Non-pigmented ciliary epithelial cell (primary cell): ENCODE measurements around the gene ZNF892.
"Not testable (repeated sequence)": the region's sequence is repeated elsewhere in the genome, so short reads cannot be mapped to it uniquely, and the experiment has no call there.

ENCODE experiments used
- DNase-seq: peaks from one replicate; pipeline ENCODE4 v3.0.0-alpha.2; 2010; ENCODE audit warnings: low read depth

ZNF892 gene

DNA sequence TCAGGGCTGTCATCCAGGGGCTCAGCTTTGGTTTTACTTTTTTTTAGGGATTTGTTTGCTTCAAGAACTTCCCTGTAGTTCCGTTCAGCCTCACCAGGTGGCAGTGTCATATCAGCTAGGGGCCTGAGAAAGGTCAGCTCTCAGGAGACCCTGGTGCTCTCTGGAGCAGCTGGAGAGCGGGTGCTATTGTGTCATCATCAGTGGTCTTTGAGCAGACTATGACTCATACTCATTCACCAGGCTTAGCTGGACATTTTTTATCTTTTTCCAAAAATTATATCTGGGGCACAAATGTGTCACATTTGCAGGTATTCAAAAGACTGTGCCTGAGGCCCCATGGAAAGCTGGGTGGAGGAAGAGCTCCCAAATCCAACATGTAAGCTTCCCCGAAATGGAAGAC is 24.4 kb downstream of the ZNF892 start:
- no peak for DNase-seq

DNA sequence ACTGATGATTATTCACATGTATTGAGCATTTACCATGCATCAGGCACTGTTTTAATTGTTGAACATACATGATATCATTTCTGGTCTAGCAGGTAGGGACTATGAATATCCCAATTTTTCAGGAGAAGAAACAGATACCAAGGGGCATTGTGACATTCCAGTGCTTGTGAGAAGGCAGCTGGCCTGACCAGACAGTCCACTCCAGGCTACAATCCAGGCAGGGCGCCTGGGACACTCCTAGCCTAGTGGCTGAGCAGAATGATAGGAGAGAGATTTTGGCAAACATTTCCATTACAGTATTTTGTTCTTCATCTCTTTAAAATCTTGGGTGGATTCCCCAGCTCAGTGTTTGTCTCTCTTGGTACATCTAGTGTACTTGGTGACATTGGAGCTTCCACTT is 24.9 kb downstream of the ZNF892 start:
- no peak for DNase-seq

DNA sequence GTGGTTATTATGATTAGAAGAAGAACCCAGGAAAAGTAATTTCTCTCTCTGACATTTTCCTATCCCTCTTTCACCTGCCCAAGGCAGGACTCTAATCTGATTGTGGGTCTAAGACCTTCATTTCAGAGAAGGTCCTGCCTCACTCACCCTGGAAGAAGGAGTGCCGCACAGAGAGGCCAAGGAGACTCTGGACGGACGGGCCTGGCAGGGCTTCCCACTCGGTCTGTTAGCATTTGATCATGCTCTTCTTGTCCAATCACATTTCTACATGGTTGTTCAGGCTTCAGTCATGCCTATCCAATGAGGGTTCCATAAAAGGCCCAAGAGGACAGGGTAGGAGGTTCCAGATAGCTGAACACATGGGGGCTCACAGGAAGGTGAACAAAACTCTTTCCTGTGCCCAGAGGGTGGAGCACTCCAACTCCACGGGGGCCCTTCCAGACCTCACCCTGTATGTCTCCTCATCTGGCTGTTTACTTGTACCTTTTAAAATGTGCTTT is 27.0 kb downstream of the ZNF892 start:
- DNase-seq, result no peak

DNA sequence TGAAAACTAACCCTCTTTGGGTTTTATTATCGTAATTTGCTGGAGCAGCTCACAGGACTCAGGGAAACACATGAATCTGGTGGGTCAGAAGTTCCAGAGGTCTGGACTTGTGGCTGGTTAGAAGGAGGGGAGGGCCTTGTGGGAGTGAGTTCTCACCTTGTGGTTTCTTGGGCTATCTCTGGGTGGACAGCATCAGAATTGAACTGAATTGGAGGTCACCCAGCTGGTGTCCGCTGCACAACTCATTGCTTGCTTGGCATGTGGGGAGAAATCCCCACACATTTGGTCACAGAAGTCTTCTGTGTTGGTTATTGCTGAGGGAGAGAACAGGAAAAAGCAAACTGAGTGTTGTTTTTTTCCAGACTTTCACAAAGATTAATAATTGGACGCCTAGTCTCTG is 27.5 kb downstream of the ZNF892 start:
- no peak for DNase-seq

DNA sequence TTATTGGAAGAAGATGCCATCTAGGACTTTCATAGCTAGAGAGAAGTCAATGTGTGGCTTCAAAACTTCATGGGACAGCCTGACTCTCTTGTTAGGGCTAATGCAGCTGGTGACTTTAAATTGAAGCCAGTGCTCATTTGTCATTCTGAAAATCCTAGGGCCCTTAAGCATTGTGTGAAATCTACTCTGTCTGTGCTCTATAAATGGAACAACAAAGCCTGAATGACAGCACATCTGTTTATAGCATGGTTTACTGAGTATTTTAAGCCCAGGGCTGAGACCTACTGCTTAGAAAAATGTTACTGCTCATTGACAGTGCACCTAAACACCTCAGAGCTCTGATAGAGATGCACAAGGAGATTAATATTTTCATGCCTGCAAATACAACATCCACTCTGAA is 30.8 kb downstream of the ZNF892 start:
- DNase-seq, result no peak

DNA sequence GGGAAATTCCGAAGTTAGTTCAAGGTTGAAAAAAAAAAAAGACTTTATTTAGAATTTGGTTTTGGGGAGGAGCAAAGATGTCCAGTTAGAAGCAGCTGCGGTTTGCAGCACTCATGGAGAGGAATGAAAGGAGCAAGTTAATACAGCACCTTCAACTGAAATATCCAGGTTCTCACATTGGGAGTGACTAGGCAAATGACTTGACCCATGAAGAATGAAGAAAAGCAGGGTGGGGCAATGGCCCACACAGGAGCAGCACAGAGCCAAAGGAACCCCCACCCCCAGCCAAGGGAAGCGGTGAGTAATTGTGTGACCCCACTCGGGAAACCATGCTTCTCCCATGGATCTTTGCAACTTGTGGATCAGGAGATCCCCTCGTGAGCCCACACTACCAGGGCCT is 32.8 kb downstream of the ZNF892 start:
- no peak for DNase-seq

DNA sequence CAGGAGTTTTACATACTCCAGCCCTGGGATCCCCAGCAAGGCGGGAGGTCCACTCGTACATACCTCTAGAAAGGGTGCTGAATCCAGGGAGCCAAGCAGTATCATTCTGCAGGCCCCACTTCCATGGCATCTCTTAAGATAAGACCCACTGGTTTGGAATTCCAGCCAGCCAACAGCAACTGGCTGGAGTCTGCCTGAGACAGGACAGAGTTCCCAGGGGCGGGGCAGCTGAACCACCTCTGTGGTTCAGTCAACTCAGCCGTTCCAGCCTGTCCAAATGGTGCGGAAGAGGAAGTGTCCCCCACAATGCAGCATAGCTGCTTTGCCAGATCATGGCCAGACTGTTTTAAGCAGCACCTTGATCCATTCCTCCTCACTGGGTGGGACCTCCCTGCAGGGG is 33.2 kb downstream of the ZNF892 start:
- no peak for DNase-seq

DNA sequence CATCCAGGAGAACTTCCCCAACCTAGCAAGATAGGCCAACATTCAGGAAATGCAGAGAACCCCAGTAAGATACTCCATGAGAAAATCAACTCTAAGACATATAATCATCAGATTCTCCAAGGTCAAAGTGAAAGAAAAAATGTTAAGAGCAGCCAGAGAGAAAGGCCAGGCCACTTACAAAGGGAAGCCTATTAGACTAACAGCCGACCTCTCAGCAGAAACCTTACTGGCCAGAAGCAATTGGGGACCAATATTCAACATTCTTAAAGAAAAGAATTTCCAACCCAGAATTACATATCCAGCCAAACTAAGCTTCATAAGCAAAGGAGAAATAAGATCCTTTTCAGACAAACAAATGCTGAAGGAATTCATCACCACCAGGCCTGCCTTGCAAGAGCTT is 34.8 kb downstream of the ZNF892 start:
- not testable (repeated sequence) for DNase-seq
